Transverse colon (tissue), 4 donors: Measurements from ENCODE around the gene KLF1. TPM values are rescaled to one million over a fixed set of nuclear protein-coding genes. Genes with fewer than 3 reads are reported as not detected.

ENCODE experiments used
- DNase-seq: peaks from one replicate; pipeline ENCODE4 v3.0.0-alpha.2; 2019
- H3K27ac ChIP-seq, 4 donors: fragments of 200-600 bp; sonication (generic); 2 replicates each; pipeline ENCODE4 v1.5.1; 2016 to 2018; ENCODE audit warnings: inconsistent platforms in 4 of 4
- H3K27me3 ChIP-seq: fragments of 200-600 bp; sonication (generic); 2 replicates; pipeline ENCODE4 v1.5.1; 2017; ENCODE audit warnings: inconsistent platforms
- H3K36me3 ChIP-seq, 4 donors: fragments of 200-600 bp; sonication (generic); 2 replicates each; pipeline ENCODE4 v1.5.1; 2017 to 2019; ENCODE audit warnings: inconsistent platforms in 4 of 4
- H3K4me1 ChIP-seq, 4 donors: fragments of 200-600 bp; sonication (generic); 2 replicates each; pipeline ENCODE4 v1.5.1; 2017 to 2020; ENCODE audit warnings: inconsistent platforms in 4 of 4
- H3K4me3 ChIP-seq, 4 donors: fragments of 200-600 bp; sonication (generic); 1 replicate in 1 of 4; 2 replicates in 3 of 4; pipeline versions ENCODE4 v1.5.1 to v1.6.1; 2017 to 2019; ENCODE audit warnings: inconsistent platforms in 4 of 4
- H3K9me3 ChIP-seq, 2 donors: fragments of 200-600 bp; sonication (generic); 2 replicates each; pipeline ENCODE4 v1.5.1; 2017 to 2019; ENCODE audit warnings: inconsistent platforms in 2 of 2
- CTCF ChIP-seq, 5 experiments: fragments of 200-600 bp in 3 of 5; fragments of 450-650 bp in 2 of 5; sonication (generic) in 3 of 5; IDR thresholded peaks; 1 replicate in 2 of 5; 2 replicates in 3 of 5; pipeline ENCODE4 v1.5.1; 2016 to 2017; ENCODE audit warnings: antibody characterized with exemption in 5 of 5, inconsistent platforms in 3 of 5, mild to moderate bottlenecking in 2 of 5, moderate library complexity in 1 of 5
- EP300 ChIP-seq: sonication (generic); formaldehyde crosslinking; IDR thresholded peaks from one replicate; pipeline ENCODE4 v1.6.1; 2017; ENCODE audit warnings: antibody characterized with exemption, low read depth
- POLR2A ChIP-seq: fragments of 450-650 bp; IDR thresholded peaks from one replicate; pipeline ENCODE4 v1.6.1; 2016; ENCODE audit warnings: antibody characterized with exemption, mild to moderate bottlenecking, moderate library complexity
- POLR2AphosphoS5 ChIP-seq, 3 donors: sonication (generic); formaldehyde crosslinking; IDR thresholded peaks; one replicate each; pipeline ENCODE4 v1.6.1; 2016; ENCODE audit warnings: antibody characterized with exemption in 3 of 3
- WGBS, 2 donors: methylation state at CpG; one replicate each; pipeline ENCODE4 v1.1.5; 2018; ENCODE audit warnings: low coverage in 1 of 2; 5-methylcytosine and 5-hydroxymethylcytosine counted together
- in situ Hi-C, 4 donors: fragments of 200-750 bp; cut with MboI; loops; one replicate each; pipeline versions ENCODE4 v1.15.0 to v1.15.1; 2017; ENCODE audit warnings: low sequenced_read_pairs in 3 of 4, low pct_ligation_motif_present in 1 of 4, low pct_unique_long_range_greater_than_20kb in 1 of 4
- intact Hi-C: fragments of 100-400 bp; cut with DNase I; formaldehyde crosslinking; loops from one replicate; pipeline ENCODE4 v1.15.1; 2023; ENCODE audit warnings: low total_unique reads
- total RNA-seq, 4 donors: library from RNA; depleted of rRNA; stranded (reverse); fragments of >200 nt; gene quantifications; one replicate each; pipeline ENCODE4 v1.1.0, GENCODE V29; 2016

KLF1 gene
- total RNA-seq, 4 donors from 2014 or later: 0.32 TPM; not detected in 3

GRCh38 chr19:12873891-12874745 lies 12.9 kb downstream of the KLF1 start:
- peak overlapping the region in 2 of 4 donors; percentile 10 to 23 for H3K4me3 ChIP-seq
- TF ChIP-seq CTCF (IDR thresholded peaks at IDR 0.05) (no peak), EP300 (no peak), POLR2AphosphoS5 (IDR thresholded peaks at IDR 0.05) (no peak), POLR2A (no peak)
- H3K36me3 ChIP-seq: peaks cover 0 to 12% (median 1%) of the 10 kb centered on the region in 4 donors
- no peak overlapping the region for H3K27ac ChIP-seq
- DNase-seq: no peak
- in situ Hi-C loops (no loop called here), intact Hi-C loops (no loop called here)
- no peaks in the 10 kb centered on the region for H3K27me3 ChIP-seq
- H3K4me1 ChIP-seq: peaks cover 0 to 6% (median 3%) of the 10 kb centered on the region in 4 donors
- WGBS, 2 donors: 93% methylated on average over 70 of the region's 86 CpGs; no CpG with 5 or more reads in 1 of the 2 donors
- H3K9me3 ChIP-seq: no peaks in the 10 kb centered on the region

- in situ Hi-C loops: no loop called here
- Histone ChIP-seq H3K9me3 (no peaks in the 10 kb centered on the region), H3K4me1 (peaks cover 0 to 6% (median 3%) of the 10 kb centered on the region in 4 donors), H3K36me3 (peaks cover 0 to 6% (median 0%) of the 10 kb centered on the region in 4 donors), H3K4me3 (peak overlapping the region in 2 of 4 donors; percentile 10 to 23), H3K27ac (peak overlapping the region in 2 of 4 donors; percentile 18 to 49), H3K27me3 (no peaks in the 10 kb centered on the region)
- peak; percentile 66 for DNase-seq
- intact Hi-C loops: no loop called here
- 29 to 78% methylated on average over 2 to 67 of the region's 70 CpGs for WGBS, 2 donors
- TF ChIP-seq POLR2AphosphoS5 (IDR thresholded peaks at IDR 0.05) (no peak), POLR2A (no peak), EP300 (no peak), CTCF (IDR thresholded peaks at IDR 0.05) (no peak)
These were observed 13.8 kb downstream of the KLF1 start for GRCh38 chr19:12872941-12873890.

GRCh38 chr19:12872255-12872654 lies 14.7 kb downstream of the KLF1 start:
- in situ Hi-C loops: no loop called here
- intact Hi-C loops: no loop called here

More at GRCh38 chr19:12872255-12872654, 14.7 kb downstream of the KLF1 start:
- Histone ChIP-seq H3K4me3 (no peak overlapping the region), H3K27me3 (no peaks in the 10 kb centered on the region), H3K4me1 (peaks cover 5 to 12% (median 10%) of the 10 kb centered on the region in 4 donors), H3K27ac (no peak overlapping the region), H3K9me3 (no peaks in the 10 kb centered on the region), H3K36me3 (no peaks in the 10 kb centered on the region)
- no peak for TF ChIP-seq POLR2A
- no peak for TF ChIP-seq POLR2AphosphoS5 (IDR thresholded peaks at IDR 0.05)
- TF ChIP-seq CTCF (IDR thresholded peaks at IDR 0.05): no peak
- TF ChIP-seq EP300: no peak
- WGBS, 2 donors: 86 to 87% methylated on average over 5 of the region's 5 CpGs
- no peak for DNase-seq
